HEK293T (cell line): ENCODE results near the gene TMEM245.

Experiments used
- CTBP1 ChIP-seq: fragments of 450-650 bp; IDR thresholded peaks from 2 replicates; pipeline ENCODE4 v1.6.1; 2016; ENCODE audit warnings: borderline replicate concordance
- FOXA1 ChIP-seq: fragments of 450-650 bp; IDR thresholded peaks from 2 replicates; pipeline ENCODE4 v1.6.1; 2016; ENCODE audit warnings: mild to moderate bottlenecking
- FOXK2 ChIP-seq: fragments of 450-650 bp; IDR thresholded peaks from 2 replicates; pipeline ENCODE4 v1.6.1; 2016; ENCODE audit warnings: mild to moderate bottlenecking
- FOXM1 ChIP-seq: fragments of 450-650 bp; IDR thresholded peaks from 2 replicates; pipeline ENCODE4 v1.6.1; 2017; ENCODE audit warnings: mild to moderate bottlenecking, borderline replicate concordance
- NFRKB ChIP-seq: fragments of 450-650 bp; IDR thresholded peaks from 2 replicates; pipeline ENCODE4 v1.6.1; 2016; ENCODE audit warnings: mild to moderate bottlenecking, moderate library complexity
- SP1 ChIP-seq: fragments of 450-650 bp; IDR thresholded peaks from 2 replicates; pipeline ENCODE4 v1.6.1; 2017
- SUZ12 ChIP-seq: fragments of 450-650 bp; IDR thresholded peaks from 2 replicates; pipeline ENCODE4 v1.6.1; 2016; ENCODE audit warnings: mild to moderate bottlenecking
- TARDBP ChIP-seq: fragments of 450-650 bp; IDR thresholded peaks from 2 replicates; pipeline ENCODE4 v1.6.1; 2016

- TF ChIP-seq NFRKB (no peak), FOXM1 (no peak), FOXK2 (no peak), SP1 (no peak), TARDBP (no peak), SUZ12 (no peak), FOXA1 (no peak), CTBP1 (no peak)
Observed at GRCh38 chr9:109048822-109049221, 70.9 kb downstream of the TMEM245 start.
